Esophagus squamous epithelium (tissue), 4 donors: Measurements from ENCODE around the gene INTU.

Source experiments
- POLR2A ChIP-seq, 4 donors: fragments of 450-650 bp; IDR thresholded peaks; one replicate each; pipeline ENCODE4 v1.6.1; 2017; ENCODE audit warnings: antibody characterized with exemption in 4 of 4, mild to moderate bottlenecking in 4 of 4, moderate library complexity in 3 of 4
- TF ChIP-seq, protein P1 (sequence below), 6 experiments: fragments of 450-650 bp in 4 of 6; fragments of 200-600 bp in 2 of 6; sonication (generic) in 2 of 6; IDR thresholded peaks; one replicate each; pipeline ENCODE4 v1.5.1; 2016 to 2019; ENCODE audit warnings: antibody characterized with exemption in 6 of 6, mild to moderate bottlenecking in 4 of 6, moderate library complexity in 4 of 6

DNA sequence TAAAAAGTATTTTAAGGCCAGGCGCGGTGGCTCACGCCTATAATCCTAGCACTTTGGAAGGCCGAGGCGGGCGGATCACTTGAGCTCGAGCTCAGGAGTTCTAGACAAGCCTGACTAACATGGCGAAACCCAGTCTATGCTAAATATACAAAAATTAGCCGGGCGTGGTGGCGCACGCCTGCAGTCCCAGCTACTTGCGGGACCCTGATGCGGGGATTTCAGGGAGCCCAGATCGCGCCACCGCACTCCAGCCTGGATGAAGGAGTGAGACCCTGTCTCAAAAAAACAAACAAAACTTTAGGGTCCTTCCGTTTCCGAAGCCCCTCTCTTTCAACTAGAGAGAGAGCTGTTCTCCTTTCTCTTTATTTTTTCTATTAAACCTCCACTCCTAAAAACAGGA is 98.6 kb downstream of the INTU start:
- TF ChIP-seq, protein P1, sequence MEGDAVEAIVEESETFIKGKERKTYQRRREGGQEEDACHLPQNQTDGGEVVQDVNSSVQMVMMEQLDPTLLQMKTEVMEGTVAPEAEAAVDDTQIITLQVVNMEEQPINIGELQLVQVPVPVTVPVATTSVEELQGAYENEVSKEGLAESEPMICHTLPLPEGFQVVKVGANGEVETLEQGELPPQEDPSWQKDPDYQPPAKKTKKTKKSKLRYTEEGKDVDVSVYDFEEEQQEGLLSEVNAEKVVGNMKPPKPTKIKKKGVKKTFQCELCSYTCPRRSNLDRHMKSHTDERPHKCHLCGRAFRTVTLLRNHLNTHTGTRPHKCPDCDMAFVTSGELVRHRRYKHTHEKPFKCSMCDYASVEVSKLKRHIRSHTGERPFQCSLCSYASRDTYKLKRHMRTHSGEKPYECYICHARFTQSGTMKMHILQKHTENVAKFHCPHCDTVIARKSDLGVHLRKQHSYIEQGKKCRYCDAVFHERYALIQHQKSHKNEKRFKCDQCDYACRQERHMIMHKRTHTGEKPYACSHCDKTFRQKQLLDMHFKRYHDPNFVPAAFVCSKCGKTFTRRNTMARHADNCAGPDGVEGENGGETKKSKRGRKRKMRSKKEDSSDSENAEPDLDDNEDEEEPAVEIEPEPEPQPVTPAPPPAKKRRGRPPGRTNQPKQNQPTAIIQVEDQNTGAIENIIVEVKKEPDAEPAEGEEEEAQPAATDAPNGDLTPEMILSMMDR (IDR thresholded peaks at IDR 0.05): no peak
- TF ChIP-seq POLR2A (IDR thresholded peaks at IDR 0.05): no peak
